ENCODE data around the gene FCRL5. TPM values are rescaled to one million over a fixed set of nuclear protein-coding genes. Genes with fewer than 3 reads are reported as not detected.

The FCRL5 gene
- total RNA-seq, 1 donor from 2014 or later: not detected

DNA sequence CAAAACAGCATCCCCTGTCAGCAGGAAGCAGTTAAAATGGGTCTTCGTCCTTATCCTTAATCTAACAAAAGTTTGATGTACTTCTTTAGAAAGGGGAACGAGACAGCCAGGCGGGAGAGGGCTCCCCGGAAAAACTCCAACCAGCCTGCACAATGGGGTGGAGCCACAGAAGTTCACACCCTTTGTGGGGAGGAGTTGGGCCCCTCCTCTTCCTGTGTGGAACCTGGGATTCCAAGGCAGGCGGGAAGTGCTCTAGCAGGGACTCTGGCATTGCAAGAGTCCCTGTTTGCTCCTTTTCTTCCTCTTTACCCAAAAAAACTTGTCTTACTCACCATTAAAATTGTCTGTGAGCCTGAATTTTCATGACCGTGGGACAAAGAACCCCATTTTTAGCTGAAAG lies 47.7 kb downstream of the FCRL5 start:
- no peak for DNase-seq (ENCODE audit: low spot score in 2 of 2, unreplicated experiment in 2 of 2)
- H3K27ac Mint-ChIP-seq: no peak overlapping the region
- H3K36me3 Mint-ChIP-seq: no peaks in the 10 kb centered on the region

DNA sequence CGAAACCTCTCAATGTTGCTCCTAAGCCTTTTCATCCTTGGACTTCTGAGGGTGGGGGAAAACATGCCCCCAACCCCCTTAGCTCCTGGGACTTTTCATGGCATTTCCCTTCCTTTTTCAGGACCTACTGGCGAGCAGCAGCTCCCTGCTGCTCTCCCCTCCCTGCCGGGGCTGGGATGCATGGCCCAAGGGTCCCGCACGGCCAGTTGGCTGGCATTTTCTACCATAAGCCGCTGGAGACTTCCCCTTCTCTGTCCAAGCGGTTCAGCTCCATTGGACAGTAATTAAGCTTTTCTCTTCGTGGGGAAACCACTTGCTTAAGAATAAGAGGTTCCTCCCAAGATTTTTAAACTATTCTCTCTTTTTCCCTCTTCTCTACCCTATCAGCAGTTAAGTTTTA lies 52.8 kb downstream of the FCRL5 start:
- H3K4me3 Mint-ChIP-seq: no peak overlapping the region
- TF ChIP-seq, protein P1, sequence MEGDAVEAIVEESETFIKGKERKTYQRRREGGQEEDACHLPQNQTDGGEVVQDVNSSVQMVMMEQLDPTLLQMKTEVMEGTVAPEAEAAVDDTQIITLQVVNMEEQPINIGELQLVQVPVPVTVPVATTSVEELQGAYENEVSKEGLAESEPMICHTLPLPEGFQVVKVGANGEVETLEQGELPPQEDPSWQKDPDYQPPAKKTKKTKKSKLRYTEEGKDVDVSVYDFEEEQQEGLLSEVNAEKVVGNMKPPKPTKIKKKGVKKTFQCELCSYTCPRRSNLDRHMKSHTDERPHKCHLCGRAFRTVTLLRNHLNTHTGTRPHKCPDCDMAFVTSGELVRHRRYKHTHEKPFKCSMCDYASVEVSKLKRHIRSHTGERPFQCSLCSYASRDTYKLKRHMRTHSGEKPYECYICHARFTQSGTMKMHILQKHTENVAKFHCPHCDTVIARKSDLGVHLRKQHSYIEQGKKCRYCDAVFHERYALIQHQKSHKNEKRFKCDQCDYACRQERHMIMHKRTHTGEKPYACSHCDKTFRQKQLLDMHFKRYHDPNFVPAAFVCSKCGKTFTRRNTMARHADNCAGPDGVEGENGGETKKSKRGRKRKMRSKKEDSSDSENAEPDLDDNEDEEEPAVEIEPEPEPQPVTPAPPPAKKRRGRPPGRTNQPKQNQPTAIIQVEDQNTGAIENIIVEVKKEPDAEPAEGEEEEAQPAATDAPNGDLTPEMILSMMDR (IDR thresholded peaks at IDR 0.05; ENCODE audit: unreplicated experiment): no peak
- H3K27ac Mint-ChIP-seq: no peak overlapping the region
- no peak for DNase-seq (ENCODE audit: low spot score in 2 of 2, unreplicated experiment in 2 of 2)
- no peaks in the 10 kb centered on the region for H3K36me3 Mint-ChIP-seq
- H3K4me1 Mint-ChIP-seq: peaks cover 11% of the 10 kb centered on the region
- H3K27me3 Mint-ChIP-seq (ENCODE audit: low read depth): no peaks in the 10 kb centered on the region
- peaks cover 7% of the 10 kb centered on the region for H3K9me3 Mint-ChIP-seq

More for the DNA sequence above, 47.7 kb downstream of the FCRL5 start:
- Mint-ChIP-seq H3K4me1 (peaks cover 2% of the 10 kb centered on the region), H3K4me3 (no peak overlapping the region), H3K27me3 (ENCODE audit: low read depth) (peaks cover 10% of the 10 kb centered on the region), H3K9me3 (peaks cover 7% of the 10 kb centered on the region)
- TF ChIP-seq, protein P1 (IDR thresholded peaks at IDR 0.05; ENCODE audit: unreplicated experiment): no peak

DNA sequence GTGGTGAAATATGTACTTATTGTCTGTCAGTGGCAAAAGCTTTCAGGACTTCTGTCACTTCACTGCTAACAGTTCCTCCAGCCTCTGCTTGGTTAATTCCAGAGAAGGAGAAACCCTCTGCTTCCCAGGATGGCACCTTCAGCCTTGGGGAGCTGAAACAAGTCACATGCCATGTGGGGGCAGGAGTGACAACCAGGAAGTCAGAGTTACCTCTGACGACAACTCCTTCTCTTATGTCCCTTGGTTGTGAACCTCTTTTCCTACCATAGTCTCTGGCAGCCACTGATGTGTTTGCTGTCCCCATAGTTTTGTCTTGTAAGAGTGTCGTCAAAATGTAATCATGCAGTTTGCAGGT lies 53.6 kb downstream of the FCRL5 start:
- TF ChIP-seq, protein P1 (IDR thresholded peaks at IDR 0.05; ENCODE audit: unreplicated experiment): no peak
- no peak for DNase-seq (ENCODE audit: low spot score in 2 of 2, unreplicated experiment in 2 of 2)
- Mint-ChIP-seq H3K27ac (no peak overlapping the region), H3K9me3 (peaks cover 7% of the 10 kb centered on the region), H3K27me3 (ENCODE audit: low read depth) (no peaks in the 10 kb centered on the region), H3K4me3 (no peak overlapping the region), H3K4me1 (peaks cover 11% of the 10 kb centered on the region), H3K36me3 (no peaks in the 10 kb centered on the region)

DNA sequence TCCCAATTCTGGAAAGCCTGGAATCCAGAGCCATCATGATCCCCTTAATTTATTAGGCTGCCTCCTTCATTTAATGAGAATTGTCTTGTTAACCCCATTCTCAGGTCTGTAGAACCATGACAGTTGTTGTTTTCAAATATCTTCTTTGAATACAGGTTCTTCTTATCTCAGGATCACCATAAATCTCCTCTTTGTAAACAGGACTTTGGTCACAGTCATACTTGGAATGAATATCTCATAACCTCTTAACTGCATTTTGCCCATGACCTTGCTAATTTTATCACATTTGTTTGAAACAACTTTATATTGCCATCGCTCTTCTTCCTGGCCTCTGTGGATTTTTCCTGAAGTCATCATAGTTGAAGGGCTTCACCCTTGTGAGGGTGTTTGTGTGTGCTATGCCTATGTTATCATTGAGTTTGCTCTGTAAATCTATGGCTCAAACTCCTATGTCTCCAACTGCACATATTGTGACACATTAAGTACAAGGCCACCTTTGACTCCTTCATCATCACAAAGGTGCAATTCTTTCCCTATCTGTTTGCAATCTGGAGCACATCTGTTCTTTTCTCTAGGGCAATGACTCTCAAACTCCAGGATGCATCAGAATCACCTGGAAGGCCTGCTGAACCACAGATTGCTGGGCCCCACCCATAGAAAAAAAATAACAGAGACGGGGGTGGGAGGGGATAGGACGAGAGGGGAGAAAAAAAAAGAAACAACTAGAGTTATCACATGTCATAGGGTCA lies 54.2 kb downstream of the FCRL5 start:
- TF ChIP-seq, protein P1 (IDR thresholded peaks at IDR 0.05; ENCODE audit: unreplicated experiment): no peak
- Mint-ChIP-seq H3K4me3 (no peak overlapping the region), H3K9me3 (peaks cover 7% of the 10 kb centered on the region), H3K4me1 (peaks cover 13% of the 10 kb centered on the region), H3K27me3 (ENCODE audit: low read depth) (no peaks in the 10 kb centered on the region), H3K27ac (no peak overlapping the region), H3K36me3 (no peaks in the 10 kb centered on the region)
- no peak for DNase-seq (ENCODE audit: low spot score in 2 of 2, unreplicated experiment in 2 of 2)

DNA sequence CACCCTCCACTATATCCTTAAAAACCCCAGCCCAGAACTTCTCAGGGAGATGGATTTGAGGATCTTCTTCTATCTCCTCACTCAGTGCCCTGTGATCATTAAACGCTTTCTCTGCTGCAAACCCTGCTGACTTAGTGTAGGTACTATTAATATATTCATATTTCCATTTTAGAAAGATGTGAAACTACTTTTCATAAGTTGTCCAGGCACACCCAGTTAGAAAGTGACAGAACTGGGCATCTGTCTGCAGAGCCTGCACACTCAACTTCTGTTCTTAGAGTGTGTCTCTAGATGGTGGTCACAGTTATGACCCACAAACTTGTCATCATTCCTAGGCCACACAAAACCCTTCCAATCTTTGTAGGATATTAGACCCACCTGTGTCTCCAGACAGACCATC lies 55.0 kb downstream of the FCRL5 start:
- TF ChIP-seq, protein P1 (IDR thresholded peaks at IDR 0.05; ENCODE audit: unreplicated experiment): no peak
- Mint-ChIP-seq H3K4me3 (no peak overlapping the region), H3K27ac (no peak overlapping the region), H3K9me3 (peaks cover 6% of the 10 kb centered on the region), H3K27me3 (ENCODE audit: low read depth) (peaks cover 4% of the 10 kb centered on the region), H3K4me1 (peaks cover 13% of the 10 kb centered on the region), H3K36me3 (no peaks in the 10 kb centered on the region)
- DNase-seq (ENCODE audit: low spot score in 2 of 2, unreplicated experiment in 2 of 2): no peak
